ENCODE data around the gene KANK2. TPM values are rescaled to one million over a fixed set of nuclear protein-coding genes. Genes with fewer than 3 reads are reported as not detected.

KANK2 gene
- total and polyA plus RNA-seq, 2 donors (not counting 1 experiment from before 2014, with no cell fraction given) = 192 to 511 TPM

- H3K79me2 ChIP-seq (ENCODE audit: control insufficient read depth, insufficient read depth, low read length) = peaks cover 19% of the 10 kb centered on the region
- H3K4me2 ChIP-seq (ENCODE audit: extremely low read depth, insufficient read depth, low read length) = no peak overlapping the region
- no peak overlapping the region for H3K27ac ChIP-seq (ENCODE audit: insufficient read depth, low read length)
- H3K9ac ChIP-seq (ENCODE audit: insufficient read depth, low read length) = no peak overlapping the region
- H4K20me1 ChIP-seq (ENCODE audit: control insufficient read depth, extremely low read depth, insufficient read depth, low read length) = no peaks in the 10 kb centered on the region
- no peak for DNase-seq (ENCODE audit: low read depth in 2 of 2)
- peaks cover 11% of the 10 kb centered on the region for H3K4me1 ChIP-seq (ENCODE audit: control insufficient read depth, extremely low read depth, insufficient read depth, low read length)
- H3K4me3 ChIP-seq (replicated peaks in 1 of 4; ENCODE audit: control extremely low read depth in 1 of 4, insufficient read depth in 1 of 4, low read depth in 3 of 4, low read length in 4 of 4) = no peak overlapping the region
- no peak overlapping the region for H2AFZ ChIP-seq (ENCODE audit: low read length)
- no peaks in the 10 kb centered on the region for H3K27me3 ChIP-seq (ENCODE audit: control insufficient read depth, insufficient read depth, low read length)
- peaks cover 45% of the 10 kb centered on the region for H3K36me3 ChIP-seq (ENCODE audit: control insufficient read depth, insufficient read depth, low read length)
- no peak for TF ChIP-seq EZH2 (IDR thresholded peaks at IDR 0.05; ENCODE audit: low read length, missing control alignments)
- no peak for TF ChIP-seq CTCF (conservative IDR thresholded peaks at IDR 0.05 in 1 of 2, IDR thresholded peaks at IDR 0.05 in 1 of 2; ENCODE audit: low read depth in 1 of 2, low read length in 2 of 2)
- no peaks in the 10 kb centered on the region for H3K9me3 ChIP-seq (ENCODE audit: control insufficient read depth, insufficient read depth, low read depth, low read length)
Observed at GRCh38 chr19:11177592-11177991, 19.8 kb downstream of the KANK2 start.

- peaks cover 47% of the 10 kb centered on the region for H3K36me3 ChIP-seq (ENCODE audit: control insufficient read depth, insufficient read depth, low read length)
- H3K27ac ChIP-seq (ENCODE audit: insufficient read depth, low read length) = no peak overlapping the region
Observed at GRCh38 chr19:11176466-11177193, 20.7 kb downstream of the KANK2 start.

GRCh38 chr19:11175920-11176319 is 21.4 kb downstream of the KANK2 start:
- Histone ChIP-seq H3K9ac (ENCODE audit: insufficient read depth, low read length) (no peak overlapping the region), H2AFZ (ENCODE audit: low read length) (no peak overlapping the region), H3K4me1 (ENCODE audit: control insufficient read depth, extremely low read depth, insufficient read depth, low read length) (peaks cover 10% of the 10 kb centered on the region), H4K20me1 (ENCODE audit: control insufficient read depth, extremely low read depth, insufficient read depth, low read length) (no peaks in the 10 kb centered on the region), H3K79me2 (ENCODE audit: control insufficient read depth, insufficient read depth, low read length) (peaks cover 11% of the 10 kb centered on the region), H3K36me3 (ENCODE audit: control insufficient read depth, insufficient read depth, low read length) (peaks cover 48% of the 10 kb centered on the region), H3K4me3 (replicated peaks in 1 of 4; ENCODE audit: control extremely low read depth in 1 of 4, insufficient read depth in 1 of 4, low read depth in 3 of 4, low read length in 4 of 4) (no peak overlapping the region), H3K9me3 (ENCODE audit: control insufficient read depth, insufficient read depth, low read depth, low read length) (no peaks in the 10 kb centered on the region), H3K4me2 (ENCODE audit: extremely low read depth, insufficient read depth, low read length) (no peak overlapping the region), H3K27me3 (ENCODE audit: control insufficient read depth, insufficient read depth, low read length) (no peaks in the 10 kb centered on the region), H3K27ac (ENCODE audit: insufficient read depth, low read length) (no peak overlapping the region)
- no peak for TF ChIP-seq EZH2 (IDR thresholded peaks at IDR 0.05; ENCODE audit: low read length, missing control alignments)
- no peak for TF ChIP-seq CTCF (conservative IDR thresholded peaks at IDR 0.05 in 1 of 2, IDR thresholded peaks at IDR 0.05 in 1 of 2; ENCODE audit: low read depth in 1 of 2, low read length in 2 of 2)
- no peak for DNase-seq (ENCODE audit: low read depth in 2 of 2)

More at GRCh38 chr19:11176466-11177193, 20.7 kb downstream of the KANK2 start:
- no peak for DNase-seq (ENCODE audit: low read depth in 2 of 2)
- Histone ChIP-seq H4K20me1 (ENCODE audit: control insufficient read depth, extremely low read depth, insufficient read depth, low read length) (no peaks in the 10 kb centered on the region), H2AFZ (ENCODE audit: low read length) (no peak overlapping the region), H3K4me2 (ENCODE audit: extremely low read depth, insufficient read depth, low read length) (no peak overlapping the region), H3K9me3 (ENCODE audit: control insufficient read depth, insufficient read depth, low read depth, low read length) (no peaks in the 10 kb centered on the region), H3K79me2 (ENCODE audit: control insufficient read depth, insufficient read depth, low read length) (peaks cover 15% of the 10 kb centered on the region), H3K9ac (ENCODE audit: insufficient read depth, low read length) (no peak overlapping the region), H3K4me1 (ENCODE audit: control insufficient read depth, extremely low read depth, insufficient read depth, low read length) (peaks cover 11% of the 10 kb centered on the region), H3K27me3 (ENCODE audit: control insufficient read depth, insufficient read depth, low read length) (no peaks in the 10 kb centered on the region), H3K4me3 (replicated peaks in 1 of 4; ENCODE audit: control extremely low read depth in 1 of 4, insufficient read depth in 1 of 4, low read depth in 3 of 4, low read length in 4 of 4) (no peak overlapping the region)
- TF ChIP-seq EZH2 (IDR thresholded peaks at IDR 0.05; ENCODE audit: low read length, missing control alignments) (no peak), CTCF (conservative IDR thresholded peaks at IDR 0.05 in 1 of 2, IDR thresholded peaks at IDR 0.05 in 1 of 2; ENCODE audit: low read depth in 1 of 2, low read length in 2 of 2) (no peak)
